CD14-positive monocyte (primary cell): ENCODE measurements around the gene MRE11. TPM values are rescaled to one million over a fixed set of nuclear protein-coding genes. Genes with fewer than 3 reads are reported as not detected.
A peak's percentile ranks its signal among the peaks of the same experiment; 100 is the strongest.

Experiments
- DNase-seq, 3 donors: peaks; one replicate each; pipeline ENCODE4 v3.0.0-alpha.2; 2011 to 2022
- H2AFZ ChIP-seq: 2 replicates; pipeline ENCODE4 v1.6.0; 2012; ENCODE audit warnings: mild to moderate bottlenecking, low read depth, low read length, inconsistent platforms; ENCODE audit not compliant: insufficient read depth, poor library complexity, severe bottlenecking
- H3K27ac ChIP-seq, 2 donors: 1 replicate in 1 of 2; 2 replicates in 1 of 2; pipeline ENCODE4 v1.5.1; 2012 to 2013; ENCODE audit warnings: low read length in 2 of 2, control low read depth in 1 of 2, inconsistent platforms in 1 of 2, low read depth in 1 of 2, mild to moderate bottlenecking in 1 of 2
- H3K27me3 ChIP-seq, 2 donors: one replicate each; pipeline versions ENCODE4 v1.6.0 to v1.6.1; 2011 to 2013; ENCODE audit warnings: low read length in 2 of 2; ENCODE audit not compliant: control insufficient read depth in 2 of 2, insufficient read depth in 2 of 2
- H3K36me3 ChIP-seq, 2 donors: replicated peaks in 1 of 2; 1 replicate in 1 of 2; 2 replicates in 1 of 2; pipeline versions ENCODE4 v1.5.1 to v1.6.1; 2012 to 2013; ENCODE audit warnings: low read length in 2 of 2, control low read depth in 1 of 2, inconsistent platforms in 1 of 2, mild to moderate bottlenecking in 1 of 2; ENCODE audit not compliant: insufficient read depth in 2 of 2, control insufficient read depth in 1 of 2
- H3K4me1 ChIP-seq, 2 donors: 1 replicate in 1 of 2; 2 replicates in 1 of 2; pipeline versions ENCODE4 v1.5.1 to v1.6.1; 2012 to 2013; ENCODE audit warnings: low read length in 2 of 2, control low read depth in 1 of 2, inconsistent platforms in 1 of 2, mild to moderate bottlenecking in 1 of 2, moderate library complexity in 1 of 2; ENCODE audit not compliant: insufficient read depth in 2 of 2, control insufficient read depth in 1 of 2
- H3K4me2 ChIP-seq: replicated peaks from 2 replicates; pipeline ENCODE3; 2012; ENCODE audit warnings: low read length, moderate library complexity, mild to moderate bottlenecking; ENCODE audit not compliant: poor library complexity, severe bottlenecking; ENCODE audit errors: extremely low read depth
- H3K4me3 ChIP-seq, 3 experiments: fragments of 200-600 bp in 1 of 3; sonication (generic) in 1 of 3; replicated peaks in 1 of 3; 1 replicate in 2 of 3; 2 replicates in 1 of 3; pipeline ENCODE4 v1.5.1; 2011 to 2013; ENCODE audit warnings: low read length in 3 of 3, mild to moderate bottlenecking in 3 of 3, control low read depth in 2 of 3, low read depth in 2 of 3, inconsistent platforms in 1 of 3, moderate library complexity in 1 of 3
- H3K79me2 ChIP-seq: 2 replicates; pipeline ENCODE4 v1.6.0; 2012; ENCODE audit warnings: mild to moderate bottlenecking, control low read depth, inconsistent platforms, low read length, moderate library complexity; ENCODE audit not compliant: insufficient read depth
- H3K9ac ChIP-seq: 2 replicates; pipeline ENCODE4 v1.6.0; 2017; ENCODE audit warnings: low read length, mild to moderate bottlenecking; ENCODE audit not compliant: insufficient read depth, poor library complexity, severe bottlenecking
- H3K9me3 ChIP-seq, 2 donors: replicated peaks in 1 of 2; 1 replicate in 1 of 2; 2 replicates in 1 of 2; pipeline versions ENCODE4 v1.5.1 to v1.6.1; 2012 to 2013; ENCODE audit warnings: low read length in 2 of 2, control low read depth in 1 of 2; ENCODE audit not compliant: control insufficient read depth in 1 of 2, insufficient read depth in 1 of 2
- H4K20me1 ChIP-seq: 2 replicates; pipeline ENCODE4 v1.6.0; 2012; ENCODE audit warnings: mild to moderate bottlenecking, low read length, control low read depth, moderate library complexity; ENCODE audit not compliant: insufficient read depth
- H3K27ac Mint-ChIP-seq, 7 donors: one replicate each; pipeline ENCODE4 v1.8.0; 2020; ENCODE audit warnings: mild to moderate bottlenecking in 7 of 7, mixed read lengths in 7 of 7, moderate library complexity in 6 of 7, inconsistent platforms in 2 of 7
- H3K27me3 Mint-ChIP-seq, 3 donors: one replicate each; pipeline ENCODE4 v1.8.0; 2021 to 2022; ENCODE audit warnings: low read depth in 3 of 3, mild to moderate bottlenecking in 3 of 3, mixed read lengths in 3 of 3, moderate library complexity in 3 of 3, inconsistent platforms in 1 of 3
- H3K36me3 Mint-ChIP-seq, 2 donors: one replicate each; pipeline ENCODE4 v1.8.0; 2020; ENCODE audit warnings: mixed read lengths in 2 of 2, inconsistent platforms in 1 of 2, mild to moderate bottlenecking in 1 of 2
- H3K4me1 Mint-ChIP-seq: one replicate; pipeline ENCODE4 v1.8.0; 2020; ENCODE audit warnings: mild to moderate bottlenecking, mixed read lengths
- H3K4me3 Mint-ChIP-seq, 2 donors: one replicate each; pipeline ENCODE4 v1.8.0; 2020; ENCODE audit warnings: mild to moderate bottlenecking in 2 of 2, mixed read lengths in 2 of 2, moderate library complexity in 1 of 2
- H3K9me3 Mint-ChIP-seq, 7 donors: one replicate each; pipeline ENCODE4 v1.8.0; 2020 to 2022; ENCODE audit warnings: mixed read lengths in 7 of 7, mild to moderate bottlenecking in 6 of 7, moderate library complexity in 6 of 7, inconsistent platforms in 2 of 7
- CTCF ChIP-seq: fragments of 200-600 bp; IDR thresholded peaks from one replicate; pipeline ENCODE4 v1.8.0; 2022; ENCODE audit warnings: antibody characterized with exemption, mild to moderate bottlenecking
- WGBS: methylation state at CpG from one replicate; pipeline ENCODE4 v1.1.5; 2013; ENCODE audit warnings: missing lambda C conversion rate; ENCODE audit not compliant: insufficient coverage; 5-methylcytosine and 5-hydroxymethylcytosine counted together
- intact Hi-C, 2 donors: fragments of 100-400 bp; cut with micrococcal nuclease; formaldehyde crosslinking; loops; one replicate each; pipeline versions ENCODE4 v1.15.0 to v1.15.1; 2023
- polyA plus RNA-seq, 3 donors: library from polyadenylated mRNA; depleted of rRNA in 1 of 3; unstranded in 2 of 3; stranded (reverse) in 1 of 3; fragments of 300-500 nt in 2 of 3; fragments of >200 nt in 1 of 3; fragmentation: Illumina TruSeq in 2 of 3; gene quantifications; 1 replicate in 2 of 3; 2 replicates in 1 of 3; pipeline ENCODE4 v1.2.3, GENCODE V29; 2012 to 2021

MRE11 gene
- polyA plus RNA-seq, 3 donors: 7.8 to 12.1 (median 10.5) TPM

- Mint-ChIP-seq H3K9me3 (peaks cover 0 to 3% (median 0%) of the 10 kb centered on the region in 7 donors), H3K27ac (peak overlapping the region in 2 of 7 donors; percentile 26 to 41), H3K27me3 (no peaks in the 10 kb centered on the region), H3K4me3 (no peak overlapping the region), H3K4me1 (no peaks in the 10 kb centered on the region), H3K36me3 (peaks cover 79 to 84% of the 10 kb centered on the region in 2 donors)
- TF ChIP-seq CTCF: no peak
- no peaks in the 10 kb centered on the region for H3K27me3 ChIP-seq
- intact Hi-C loops: no loop called here
- H3K79me2 ChIP-seq: no peaks in the 10 kb centered on the region
- H3K4me2 ChIP-seq: no peak overlapping the region
- no peak overlapping the region for H3K9ac ChIP-seq
- H3K36me3 ChIP-seq: peaks cover 34 to 88% of the 10 kb centered on the region in 2 donors
- H2AFZ ChIP-seq: no peak overlapping the region
- H3K27ac ChIP-seq: no peak overlapping the region
- H3K4me1 ChIP-seq: no peaks in the 10 kb centered on the region
- no peak for DNase-seq
- WGBS: 100% methylated on average over 2 of the region's 3 CpGs
- H4K20me1 ChIP-seq: no peaks in the 10 kb centered on the region
- H3K4me3 ChIP-seq: no peak overlapping the region
- no peaks in the 10 kb centered on the region for H3K9me3 ChIP-seq
Observed at GRCh38 chr11:94423507-94423906, 70.1 kb downstream of the MRE11 start.

GRCh38 chr11:94418123-94418765 is 75.4 kb downstream of the MRE11 start:
- no peaks in the 10 kb centered on the region for H3K9me3 ChIP-seq
- H3K27ac Mint-ChIP-seq: peak overlapping the region in 1 of 7 donors; percentile 32
- no peaks in the 10 kb centered on the region for H4K20me1 ChIP-seq
- no peaks in the 10 kb centered on the region for H3K79me2 ChIP-seq
- H3K9me3 Mint-ChIP-seq: peaks cover 0 to 1% (median 0%) of the 10 kb centered on the region in 7 donors
- no peaks in the 10 kb centered on the region for H3K27me3 Mint-ChIP-seq
- peaks cover 54% of the 10 kb centered on the region in 2 donors for H3K36me3 Mint-ChIP-seq
- no peak overlapping the region for H3K4me3 Mint-ChIP-seq
- no peaks in the 10 kb centered on the region for H3K27me3 ChIP-seq
- H3K4me2 ChIP-seq: no peak overlapping the region
- H3K4me3 ChIP-seq: no peak overlapping the region
- no peak overlapping the region for H3K9ac ChIP-seq
- intact Hi-C loops: no loop called here
- TF ChIP-seq CTCF: no peak
- no peak overlapping the region for H3K27ac ChIP-seq
- no peak for DNase-seq
- H3K36me3 ChIP-seq: peaks cover 15 to 64% of the 10 kb centered on the region in 2 donors
- no peaks in the 10 kb centered on the region for H3K4me1 ChIP-seq
- no CpG with 5 or more reads among the region's 3 CpGs for WGBS
- H2AFZ ChIP-seq: no peak overlapping the region
- H3K4me1 Mint-ChIP-seq: no peaks in the 10 kb centered on the region
